ENCODE data around the gene NRP1. TPM values are rescaled to one million over a fixed set of nuclear protein-coding genes. Genes with fewer than 3 reads are reported as not detected.

Gene NRP1
- total and polyA plus RNA-seq, 4 donors = 18.5 to 188 (median 71.7) TPM

DNA sequence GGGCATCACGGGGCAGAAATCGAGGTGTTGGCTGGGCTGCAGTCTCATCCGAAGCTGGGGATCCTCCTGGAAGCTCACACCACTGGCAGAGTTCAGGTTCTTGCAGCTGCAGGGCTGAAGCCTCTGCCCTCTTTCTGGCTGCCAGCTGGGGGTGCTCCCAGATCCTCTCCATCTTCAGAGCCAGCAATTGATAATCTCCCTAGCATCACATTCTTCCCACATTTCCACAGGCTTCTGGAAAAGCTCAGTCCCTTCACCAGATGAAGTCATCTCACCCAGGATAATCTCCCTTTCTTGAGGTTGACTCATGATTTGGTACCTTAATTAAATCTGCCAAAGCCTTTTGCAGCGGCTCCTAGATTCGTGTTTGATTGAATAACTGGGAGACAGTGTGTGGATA lies 55.2 kb downstream of the NRP1 start:
- no peak overlapping the region for H3K9ac ChIP-seq (ENCODE audit: insufficient read depth in 1 of 2, low read length in 2 of 2)
- 89 to 92% methylated on average over 5 of the region's 5 CpGs for WGBS, 2 donors
- peaks cover 0 to 28% (median 6%) of the 10 kb centered on the region in 5 donors for H3K4me1 ChIP-seq (ENCODE audit: control insufficient read depth in 5 of 5, insufficient read depth in 5 of 5, low read length in 5 of 5)
- peaks cover 0 to 15% (median 5%) of the 10 kb centered on the region in 4 donors for H3K36me3 ChIP-seq (ENCODE audit: control insufficient read depth in 4 of 4, insufficient read depth in 4 of 4, low read length in 4 of 4)
- TF ChIP-seq, protein P1, sequence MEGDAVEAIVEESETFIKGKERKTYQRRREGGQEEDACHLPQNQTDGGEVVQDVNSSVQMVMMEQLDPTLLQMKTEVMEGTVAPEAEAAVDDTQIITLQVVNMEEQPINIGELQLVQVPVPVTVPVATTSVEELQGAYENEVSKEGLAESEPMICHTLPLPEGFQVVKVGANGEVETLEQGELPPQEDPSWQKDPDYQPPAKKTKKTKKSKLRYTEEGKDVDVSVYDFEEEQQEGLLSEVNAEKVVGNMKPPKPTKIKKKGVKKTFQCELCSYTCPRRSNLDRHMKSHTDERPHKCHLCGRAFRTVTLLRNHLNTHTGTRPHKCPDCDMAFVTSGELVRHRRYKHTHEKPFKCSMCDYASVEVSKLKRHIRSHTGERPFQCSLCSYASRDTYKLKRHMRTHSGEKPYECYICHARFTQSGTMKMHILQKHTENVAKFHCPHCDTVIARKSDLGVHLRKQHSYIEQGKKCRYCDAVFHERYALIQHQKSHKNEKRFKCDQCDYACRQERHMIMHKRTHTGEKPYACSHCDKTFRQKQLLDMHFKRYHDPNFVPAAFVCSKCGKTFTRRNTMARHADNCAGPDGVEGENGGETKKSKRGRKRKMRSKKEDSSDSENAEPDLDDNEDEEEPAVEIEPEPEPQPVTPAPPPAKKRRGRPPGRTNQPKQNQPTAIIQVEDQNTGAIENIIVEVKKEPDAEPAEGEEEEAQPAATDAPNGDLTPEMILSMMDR (IDR thresholded peaks at IDR 0.05; ENCODE audit: control extremely low read depth, extremely low read depth) = no peak
- H3K27ac ChIP-seq (ENCODE audit: low read depth in 1 of 2, low read length in 1 of 2) = peak overlapping the region in 1 of 2 donors; percentile 78
- ATAC-seq (ENCODE audit: insufficient read depth, low FRiP score) = no peak
- DNase-seq = no peak
- H3K9me3 ChIP-seq (ENCODE audit: control insufficient read depth in 4 of 4, insufficient read depth in 3 of 4, low read length in 3 of 4) = no peaks in the 10 kb centered on the region
- no peak overlapping the region for H3K4me3 ChIP-seq
- no peaks in the 10 kb centered on the region for H3K27me3 ChIP-seq (ENCODE audit: control insufficient read depth in 3 of 3, insufficient read depth in 3 of 3, low read length in 2 of 3)

DNA sequence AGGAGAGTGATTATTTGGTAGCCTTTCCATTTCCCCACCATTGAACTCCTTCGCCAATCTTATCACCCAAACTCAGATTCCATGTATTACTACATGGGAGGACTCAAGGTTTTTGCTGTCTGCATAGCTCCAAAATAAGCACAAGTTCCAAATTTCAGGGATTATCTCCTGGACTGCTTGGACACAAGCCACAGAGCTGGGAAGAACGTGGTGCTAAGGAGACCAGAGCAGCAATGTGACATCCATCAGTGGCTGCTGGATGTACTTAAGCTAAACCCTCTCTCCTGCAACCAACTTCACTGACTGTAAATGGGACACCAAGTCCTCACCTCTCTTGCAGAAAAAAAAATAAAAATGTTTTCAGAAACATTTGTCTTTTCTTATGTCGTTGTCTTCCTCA lies 56.3 kb downstream of the NRP1 start:
- WGBS, 2 donors = 74 to 84% methylated on average over 3 of the region's 3 CpGs
- no peaks in the 10 kb centered on the region for H3K27me3 ChIP-seq (ENCODE audit: control insufficient read depth in 3 of 3, insufficient read depth in 3 of 3, low read length in 2 of 3)
- TF ChIP-seq, protein P1 (IDR thresholded peaks at IDR 0.05; ENCODE audit: control extremely low read depth, extremely low read depth) = no peak
- peaks cover 0 to 13% (median 5%) of the 10 kb centered on the region in 4 donors for H3K36me3 ChIP-seq (ENCODE audit: control insufficient read depth in 4 of 4, insufficient read depth in 4 of 4, low read length in 4 of 4)
- no peak for ATAC-seq (ENCODE audit: insufficient read depth, low FRiP score)
- H3K9ac ChIP-seq (ENCODE audit: insufficient read depth in 1 of 2, low read length in 2 of 2) = no peak overlapping the region
- H3K4me1 ChIP-seq (ENCODE audit: control insufficient read depth in 5 of 5, insufficient read depth in 5 of 5, low read length in 5 of 5) = peaks cover 5 to 29% (median 11%) of the 10 kb centered on the region in 5 donors
- no peaks in the 10 kb centered on the region for H3K9me3 ChIP-seq (ENCODE audit: control insufficient read depth in 4 of 4, insufficient read depth in 3 of 4, low read length in 3 of 4)
- H3K4me3 ChIP-seq = no peak overlapping the region
- no peak for DNase-seq
- peak overlapping the region in 1 of 2 donors; percentile 24 for H3K27ac ChIP-seq (ENCODE audit: low read depth in 1 of 2, low read length in 1 of 2)

DNA sequence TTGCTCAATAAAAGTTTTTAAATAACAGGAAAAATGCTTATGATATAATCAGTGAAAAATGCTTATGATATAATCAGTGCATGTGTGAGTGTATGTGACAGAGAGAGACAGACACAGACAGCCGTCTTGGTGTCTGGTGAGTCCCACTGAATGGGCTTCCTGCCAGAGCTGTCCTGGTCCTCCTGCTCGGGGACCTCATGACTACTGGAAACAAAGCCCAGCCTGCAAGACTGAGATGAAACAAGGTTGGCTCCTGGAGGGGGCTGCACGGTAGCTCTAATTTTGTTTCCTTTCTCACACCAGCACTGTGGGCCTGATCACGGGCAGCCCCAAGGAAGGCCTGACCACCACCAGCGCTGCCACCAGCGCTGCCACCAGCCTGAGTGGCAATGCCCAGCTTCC lies 57.3 kb downstream of the NRP1 start:
- H3K27ac ChIP-seq (ENCODE audit: low read depth in 1 of 2, low read length in 1 of 2) = peak overlapping the region; percentile 45 to 78
- WGBS, 2 donors = 65 to 69% methylated on average over 6 of the region's 6 CpGs
- no peaks in the 10 kb centered on the region for H3K27me3 ChIP-seq (ENCODE audit: control insufficient read depth in 3 of 3, insufficient read depth in 3 of 3, low read length in 2 of 3)
- no peak for ATAC-seq (ENCODE audit: insufficient read depth, low FRiP score)
- TF ChIP-seq, protein P1 (IDR thresholded peaks at IDR 0.05; ENCODE audit: control extremely low read depth, extremely low read depth) = no peak
- peak; percentile 42 to 71 (median 47) for DNase-seq
- no peak overlapping the region for H3K9ac ChIP-seq (ENCODE audit: insufficient read depth in 1 of 2, low read length in 2 of 2)
- H3K36me3 ChIP-seq (ENCODE audit: control insufficient read depth in 4 of 4, insufficient read depth in 4 of 4, low read length in 4 of 4) = peaks cover 0 to 13% (median 5%) of the 10 kb centered on the region in 4 donors
- peaks cover 11 to 38% (median 18%) of the 10 kb centered on the region in 5 donors for H3K4me1 ChIP-seq (ENCODE audit: control insufficient read depth in 5 of 5, insufficient read depth in 5 of 5, low read length in 5 of 5)
- no peaks in the 10 kb centered on the region for H3K9me3 ChIP-seq (ENCODE audit: control insufficient read depth in 4 of 4, insufficient read depth in 3 of 4, low read length in 3 of 4)
- H3K4me3 ChIP-seq = no peak overlapping the region

All from lung (tissue), 12 donors.